ENCODE data around the gene VPS26C.
"Not testable (repeated sequence)": the region's sequence is repeated elsewhere in the genome, so short reads cannot be mapped to it uniquely, and the experiment has no call there.

VPS26C gene

DNA sequence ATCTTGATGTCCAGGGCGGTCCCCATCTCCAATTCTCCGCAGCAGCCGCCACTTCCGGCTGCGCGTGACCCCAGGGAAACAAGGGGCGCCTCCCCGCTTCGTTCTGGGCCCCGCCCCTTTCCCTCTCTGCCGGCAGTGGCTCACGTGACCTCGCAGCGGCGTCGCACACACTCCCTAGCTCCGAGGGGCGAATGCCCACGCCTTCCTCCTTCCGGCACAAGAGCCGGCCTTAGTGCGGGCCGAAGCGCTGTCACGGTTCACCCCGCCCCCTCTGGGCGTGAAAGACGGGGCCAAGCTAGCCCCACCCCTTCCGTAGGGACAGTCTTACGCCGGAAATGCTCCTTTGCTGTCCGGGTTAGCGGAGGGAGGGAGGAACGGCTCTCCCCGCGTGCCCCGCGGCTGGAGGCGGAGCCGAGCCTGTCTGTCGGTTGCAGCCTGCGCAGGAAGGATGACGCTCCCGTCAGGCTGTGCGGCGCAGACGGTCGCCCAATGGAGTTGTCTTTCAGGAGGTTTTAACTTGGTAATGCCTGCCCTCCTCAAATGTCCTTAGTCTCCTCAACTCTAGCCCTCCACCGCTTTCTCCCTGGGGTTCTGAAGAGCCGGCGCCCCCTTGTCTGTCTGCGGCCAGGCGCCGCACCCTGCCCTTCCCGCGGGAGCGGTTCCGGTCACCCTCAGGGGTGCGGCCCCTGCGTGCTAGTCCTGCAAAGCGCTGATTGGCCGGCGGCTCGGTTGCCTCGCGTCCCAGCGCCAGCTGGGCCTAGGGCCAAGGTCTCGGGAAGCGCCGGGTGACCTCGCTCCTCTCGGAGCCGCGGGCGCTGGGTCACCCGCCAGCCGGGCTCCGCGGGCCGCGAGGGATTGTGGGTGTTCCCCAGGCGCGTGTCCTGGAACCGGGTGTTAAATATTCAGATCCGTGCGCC lies at the start of gene VPS26C:
VPS26C (minus strand) TSS at position 66 of the 917 bp plus-strand sequence; CDS start at position 26, 40 bp downstream.
- DNase-seq, result peak; percentile 97 to 99

DNA sequence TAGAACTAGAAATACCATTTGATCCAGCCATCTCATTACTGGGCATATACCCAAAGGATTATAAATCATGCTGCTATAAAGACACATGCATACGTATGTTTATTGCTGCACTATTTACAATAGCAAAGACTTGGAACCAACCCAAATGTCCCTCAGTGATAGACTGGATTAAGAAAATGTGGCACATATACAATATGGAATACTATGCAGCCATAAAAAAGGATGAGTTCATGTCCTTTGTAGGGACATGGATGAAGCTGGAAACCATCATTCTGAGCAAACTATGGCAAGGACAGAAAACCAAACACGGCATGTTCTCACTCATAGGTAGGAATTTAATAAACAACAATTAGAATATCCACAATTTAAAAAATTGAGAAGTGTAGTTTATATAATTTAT lies 48.9 kb upstream of the VPS26C start:
- DNase-seq, result not testable (repeated sequence)

DNA sequence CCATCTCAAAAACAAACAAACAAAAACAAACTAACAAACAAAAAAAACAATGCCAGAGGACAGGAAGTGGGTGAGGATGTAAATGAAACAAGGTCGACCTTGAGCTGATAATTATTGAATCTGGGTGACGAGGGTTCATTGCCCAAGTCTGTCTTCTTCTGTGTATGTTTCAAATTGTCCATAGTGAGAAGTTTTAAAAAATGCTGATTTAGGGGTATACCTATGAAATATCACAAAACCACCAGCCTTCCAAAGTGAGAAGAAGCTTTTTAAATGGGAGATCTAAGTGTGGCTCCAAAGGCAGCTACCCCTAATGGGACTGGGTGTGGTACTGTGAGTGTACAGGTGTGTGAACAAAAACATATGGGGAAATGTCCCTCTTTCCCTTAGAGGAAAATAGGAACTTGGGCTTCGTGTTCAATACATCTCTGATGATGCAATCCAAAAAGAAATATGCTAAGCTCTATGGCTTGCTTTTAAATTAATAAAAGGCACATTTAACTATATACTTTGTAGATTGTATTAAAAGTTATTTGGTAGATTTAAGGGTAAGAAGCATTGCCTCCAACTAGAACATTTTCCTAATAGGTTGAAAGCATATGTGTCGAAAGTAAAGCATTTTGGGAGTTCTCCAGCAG lies 33.1 kb upstream of the VPS26C start:
- no peak for DNase-seq

DNA sequence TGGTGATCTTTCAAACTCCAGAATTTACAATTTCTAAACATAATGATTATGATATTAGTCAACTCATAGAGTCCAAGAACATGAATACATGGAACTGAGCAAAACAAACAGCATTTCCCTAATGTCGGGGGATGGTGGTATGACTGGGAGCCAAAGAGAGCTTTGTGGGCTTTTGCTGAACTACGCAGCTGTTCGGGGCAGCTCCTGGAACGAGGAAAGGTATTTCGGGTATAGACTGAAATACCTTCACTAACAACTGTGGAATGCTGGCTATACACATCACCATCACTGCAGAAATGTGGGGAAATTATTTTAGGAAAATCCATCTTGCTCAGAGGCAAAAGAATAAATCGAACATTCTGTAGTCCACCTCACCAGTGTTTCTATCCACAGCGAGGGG lies 30.2 kb upstream of the VPS26C start:
- DNase-seq, result no peak

DNA sequence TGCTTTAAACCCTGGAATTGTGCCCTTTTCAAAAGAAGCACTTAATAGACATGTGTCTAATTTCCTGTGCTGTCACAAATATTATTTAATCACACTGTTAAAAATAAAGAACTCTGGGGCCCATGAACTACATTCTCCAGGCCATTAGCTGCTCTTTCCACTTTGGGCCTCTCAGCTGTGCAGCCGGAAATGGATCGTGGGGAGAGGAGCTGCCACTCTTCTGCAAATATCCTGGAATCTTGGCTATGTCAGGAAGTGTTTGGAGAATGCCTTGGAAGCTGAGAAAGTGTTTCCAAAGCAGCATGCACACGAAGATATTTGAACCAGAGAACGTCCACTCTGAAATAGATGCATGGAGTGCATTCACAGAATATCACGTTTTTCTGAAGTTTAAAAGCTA lies 27.5 kb upstream of the VPS26C start:
- DNase-seq, result no peak

DNA sequence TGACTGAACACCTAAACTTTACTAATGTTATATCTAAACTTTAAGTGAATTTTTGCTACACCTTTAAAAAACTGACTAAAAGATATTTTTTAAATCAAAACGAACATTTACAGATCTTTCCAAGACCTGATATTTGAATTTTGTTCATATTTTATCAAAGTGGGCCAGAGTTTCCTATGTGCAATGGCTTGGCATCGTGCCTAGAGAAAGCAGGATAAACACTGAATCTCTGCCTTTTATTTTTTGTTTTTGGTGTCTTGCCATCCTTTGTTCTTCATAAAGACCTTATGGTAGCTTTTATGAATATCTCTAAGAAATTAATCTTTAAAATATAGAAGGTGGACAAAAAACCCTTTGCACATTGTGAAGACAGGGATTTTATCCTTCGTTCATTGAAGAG lies 25.8 kb upstream of the VPS26C start:
- DNase-seq, result no peak

DNA sequence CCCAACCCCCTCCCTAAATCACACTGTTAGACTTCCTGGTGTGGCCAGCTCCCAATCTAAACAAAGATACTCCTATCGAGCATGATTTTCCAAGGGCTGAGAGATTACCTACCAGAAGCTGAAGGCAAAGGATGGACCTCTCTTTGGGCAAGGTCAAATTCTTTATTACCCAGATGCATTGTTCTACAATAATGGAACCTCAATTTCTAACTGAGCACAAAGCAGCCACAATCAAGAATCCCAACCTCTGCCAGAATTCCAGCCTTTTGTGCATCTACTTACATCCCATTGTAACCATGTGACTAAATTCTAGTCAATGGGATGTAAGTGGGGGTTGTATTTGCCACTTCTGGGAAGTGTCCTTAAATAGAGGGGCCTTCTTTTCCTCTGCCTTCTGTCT lies 24.9 kb upstream of the VPS26C start:
- no peak for DNase-seq

DNA sequence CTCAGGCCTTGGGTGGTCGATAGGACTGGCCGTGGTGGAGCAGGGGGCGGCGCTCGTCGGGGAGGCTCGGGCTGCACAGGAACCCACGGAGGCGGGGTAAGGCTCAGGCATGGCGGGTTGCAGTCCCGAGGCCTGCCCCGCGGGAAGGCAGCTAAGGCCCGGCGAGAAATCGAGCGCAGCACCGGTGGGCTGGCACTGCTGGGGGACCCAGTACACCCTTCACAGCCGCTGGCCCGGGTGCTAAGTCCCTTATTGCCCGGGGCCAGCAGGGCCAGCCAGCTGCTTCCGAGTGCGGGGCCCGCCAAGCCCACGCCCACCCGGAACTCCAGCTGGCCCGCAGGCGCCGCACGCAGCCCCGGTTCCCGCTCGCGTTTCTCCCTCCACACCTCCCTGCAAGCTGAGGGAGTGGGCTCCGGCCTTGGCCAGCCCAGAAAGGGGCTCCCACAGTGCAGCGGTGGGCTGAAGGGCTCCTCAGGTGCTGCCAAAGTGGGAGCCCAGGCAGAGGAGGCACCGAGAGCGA lies 16.1 kb upstream of the VPS26C start:
- not testable (repeated sequence) for DNase-seq

DNA sequence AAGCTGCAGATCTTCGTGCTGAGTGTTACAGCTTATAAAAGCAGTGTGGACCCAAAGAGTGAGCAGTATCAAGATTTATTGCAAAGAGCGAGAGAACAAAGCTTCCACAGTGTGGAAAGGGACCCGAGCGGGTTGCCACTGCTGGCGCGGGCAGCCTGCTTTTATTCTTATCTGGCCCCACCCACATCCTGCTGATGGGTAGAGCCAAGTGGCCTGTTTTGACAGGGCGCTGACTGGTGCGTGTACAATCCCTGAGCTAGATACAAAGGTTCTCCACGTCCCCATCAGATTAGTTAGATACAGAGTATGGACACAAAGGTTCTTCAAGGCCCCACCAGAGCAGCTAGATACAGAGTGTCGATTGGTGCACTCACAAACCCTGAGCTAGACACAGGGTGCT lies 15.5 kb upstream of the VPS26C start:
- DNase-seq, result not testable (repeated sequence)

DNA sequence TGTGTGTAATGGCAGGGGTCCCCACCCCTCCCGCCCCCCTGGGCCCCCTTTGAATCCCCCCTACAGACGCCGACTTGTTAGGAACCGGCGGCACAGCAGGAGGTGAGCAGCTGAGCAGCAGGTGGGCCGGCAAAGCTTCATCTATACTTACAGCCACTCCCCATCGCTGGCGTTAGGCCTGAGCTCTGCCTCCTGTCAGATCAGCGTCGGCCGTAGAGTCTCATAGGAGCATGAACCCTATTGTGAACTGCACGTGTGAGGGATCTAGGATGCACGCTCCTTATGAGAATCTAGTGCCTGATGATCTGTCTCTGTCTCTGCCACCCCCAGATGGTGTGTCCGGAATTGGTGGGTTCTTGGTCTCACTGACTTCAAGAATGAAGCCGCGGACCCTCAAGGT lies 14.9 kb upstream of the VPS26C start:
- DNase-seq, result no peak

DNA sequence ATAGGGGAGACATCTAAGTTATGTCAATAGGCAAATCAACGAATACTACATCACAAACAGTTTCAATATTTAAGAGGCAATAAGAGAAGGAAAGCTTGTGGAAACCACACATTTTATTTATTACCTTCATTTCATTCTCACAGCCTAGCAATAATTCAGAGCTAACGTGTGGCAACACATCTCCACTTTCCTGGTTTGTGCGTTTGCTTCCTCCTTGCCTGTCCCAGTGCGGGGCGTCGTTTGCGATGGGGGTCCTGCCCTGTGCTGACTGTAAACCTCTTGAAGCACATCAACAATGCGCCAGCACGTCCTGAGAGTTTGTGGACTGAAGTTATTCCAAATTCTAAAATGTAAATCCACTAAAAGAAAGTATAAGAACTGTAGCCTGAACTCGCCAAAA lies 14.4 kb upstream of the VPS26C start:
- no peak for DNase-seq

DNA sequence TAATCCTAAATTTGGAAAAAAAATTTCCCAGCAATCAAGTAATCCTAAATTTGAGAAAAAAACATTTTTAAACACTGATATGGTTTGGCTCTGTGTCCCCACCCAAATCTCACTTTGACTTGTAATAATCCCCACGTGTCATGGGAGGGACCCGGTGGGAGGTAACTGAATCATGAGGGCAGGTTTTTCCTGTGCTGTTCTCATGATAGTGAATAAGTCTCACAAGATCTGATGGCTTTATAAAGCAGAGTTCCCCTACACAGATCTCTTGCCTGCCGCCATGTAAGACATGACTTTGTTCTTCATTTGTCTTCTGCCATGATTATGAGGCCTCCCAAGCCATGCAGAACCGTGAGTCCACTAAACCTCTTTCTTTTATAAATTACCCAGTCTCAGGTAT lies 12.1 kb upstream of the VPS26C start:
- not testable (repeated sequence) for DNase-seq

DNA sequence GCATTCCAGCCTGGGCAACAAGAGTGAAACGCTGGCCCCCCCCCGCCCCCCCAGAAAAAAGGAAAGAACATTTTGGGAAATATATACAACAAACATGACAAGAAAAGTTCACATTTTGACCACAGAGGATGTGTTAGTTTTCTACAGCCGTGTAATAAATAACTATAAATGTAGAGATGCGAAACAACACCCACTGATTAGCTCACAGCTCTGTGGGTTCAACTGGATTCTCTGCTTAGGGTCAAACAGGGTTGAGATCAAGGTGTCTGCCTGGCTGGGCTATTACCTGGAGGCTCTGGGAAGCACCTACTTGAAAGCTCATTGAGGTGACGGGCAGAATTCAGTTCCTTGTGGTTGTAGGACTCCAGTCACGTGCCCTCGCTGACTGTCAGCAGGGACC lies 11.1 kb upstream of the VPS26C start:
- no peak for DNase-seq

DNA sequence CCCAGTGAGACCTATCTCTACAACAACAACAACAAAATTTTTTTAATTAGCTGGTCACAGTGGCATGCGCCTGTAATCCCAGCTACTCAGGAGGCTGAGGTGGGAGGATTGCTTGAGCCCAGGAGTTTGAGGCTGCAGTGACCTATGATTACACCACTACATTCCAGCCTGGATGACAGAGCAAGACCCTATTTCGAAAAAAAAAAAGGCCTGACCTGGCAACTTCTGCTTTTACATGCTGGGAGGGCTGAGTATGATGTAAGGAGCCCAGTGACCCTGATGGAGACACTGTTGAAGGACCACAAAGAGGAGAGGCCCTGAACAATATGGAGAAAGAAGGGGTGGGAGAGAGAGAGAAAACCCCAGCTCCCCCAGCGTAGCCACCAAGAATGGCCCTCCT lies 9.2 kb upstream of the VPS26C start:
- DNase-seq, result peak; percentile 43 to 53

DNA sequence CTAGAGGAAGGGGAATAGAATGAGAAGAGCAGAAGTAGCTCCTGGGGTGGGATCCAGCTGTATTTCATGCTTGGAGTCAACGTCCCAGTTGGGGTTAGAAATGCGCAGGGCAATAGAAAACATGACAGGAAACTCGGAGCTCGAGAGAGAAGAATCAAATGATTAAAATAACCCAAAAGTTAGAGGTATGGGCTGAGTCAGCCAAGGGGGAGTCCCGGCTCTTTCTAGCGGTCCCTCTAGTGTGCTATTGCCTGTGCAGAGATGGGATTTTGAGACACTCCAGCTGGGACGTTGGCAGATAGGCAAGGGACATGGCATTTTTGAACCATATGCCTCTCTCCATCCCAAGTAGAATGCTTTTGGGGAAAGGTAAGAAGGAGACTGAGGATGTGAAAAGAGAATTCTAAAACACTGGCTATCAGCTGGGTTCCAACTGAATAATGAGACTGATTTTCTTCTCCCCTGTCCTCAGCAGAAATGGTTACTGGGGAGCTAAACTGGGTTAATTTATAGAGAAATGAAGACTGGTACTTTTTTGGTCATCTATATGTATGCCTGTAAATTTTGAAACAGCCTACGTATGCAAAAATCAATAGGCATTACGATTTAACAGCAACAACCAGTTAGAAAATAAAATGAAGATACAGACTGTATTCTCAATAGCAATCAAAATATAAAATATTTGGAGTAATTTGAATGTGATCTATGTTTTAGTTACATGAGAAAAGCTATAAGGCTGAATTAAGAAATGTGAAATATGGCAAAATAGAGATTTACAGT lies 7.0 kb upstream of the VPS26C start:
- DNase-seq, result no peak

DNA sequence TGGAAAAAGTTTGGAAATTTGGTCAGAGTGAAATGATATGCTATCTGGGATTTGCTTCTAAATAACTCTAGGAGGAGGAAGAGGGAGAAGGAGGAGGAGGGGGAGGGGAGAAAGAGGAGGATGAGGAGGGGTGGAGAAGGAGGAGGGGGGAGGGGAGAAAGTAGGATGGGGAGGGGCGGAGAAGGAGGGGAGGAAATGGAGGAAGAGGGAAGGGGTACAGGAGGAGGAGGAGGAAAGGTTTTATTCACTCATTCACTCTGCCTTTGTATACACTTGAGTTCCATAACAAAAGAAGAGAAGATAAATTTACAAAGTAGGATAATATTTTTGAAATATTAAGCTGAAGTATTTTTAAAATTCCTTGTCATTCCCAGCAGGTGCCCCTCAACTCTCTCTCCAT lies 6.3 kb upstream of the VPS26C start:
- no peak for DNase-seq

DNA sequence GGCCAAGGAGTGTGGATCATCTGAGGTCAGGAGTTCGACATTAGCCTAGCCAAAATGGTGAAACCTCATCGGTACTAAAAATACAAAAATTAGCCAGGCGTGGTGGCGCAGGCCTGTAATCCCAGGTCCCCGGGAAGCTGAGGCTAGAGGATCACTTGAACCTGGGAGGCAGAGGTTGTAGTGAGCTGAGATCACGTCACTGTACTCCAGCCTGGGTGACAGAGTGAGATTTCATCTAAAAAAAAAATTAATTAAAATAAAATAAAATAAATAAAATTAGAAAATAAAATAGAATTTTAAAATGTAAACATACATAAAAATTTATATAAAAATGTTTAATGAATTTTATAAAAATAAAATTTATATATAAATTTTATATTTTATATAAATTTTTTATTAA lies 5.8 kb upstream of the VPS26C start:
- DNase-seq, result no peak

DNA sequence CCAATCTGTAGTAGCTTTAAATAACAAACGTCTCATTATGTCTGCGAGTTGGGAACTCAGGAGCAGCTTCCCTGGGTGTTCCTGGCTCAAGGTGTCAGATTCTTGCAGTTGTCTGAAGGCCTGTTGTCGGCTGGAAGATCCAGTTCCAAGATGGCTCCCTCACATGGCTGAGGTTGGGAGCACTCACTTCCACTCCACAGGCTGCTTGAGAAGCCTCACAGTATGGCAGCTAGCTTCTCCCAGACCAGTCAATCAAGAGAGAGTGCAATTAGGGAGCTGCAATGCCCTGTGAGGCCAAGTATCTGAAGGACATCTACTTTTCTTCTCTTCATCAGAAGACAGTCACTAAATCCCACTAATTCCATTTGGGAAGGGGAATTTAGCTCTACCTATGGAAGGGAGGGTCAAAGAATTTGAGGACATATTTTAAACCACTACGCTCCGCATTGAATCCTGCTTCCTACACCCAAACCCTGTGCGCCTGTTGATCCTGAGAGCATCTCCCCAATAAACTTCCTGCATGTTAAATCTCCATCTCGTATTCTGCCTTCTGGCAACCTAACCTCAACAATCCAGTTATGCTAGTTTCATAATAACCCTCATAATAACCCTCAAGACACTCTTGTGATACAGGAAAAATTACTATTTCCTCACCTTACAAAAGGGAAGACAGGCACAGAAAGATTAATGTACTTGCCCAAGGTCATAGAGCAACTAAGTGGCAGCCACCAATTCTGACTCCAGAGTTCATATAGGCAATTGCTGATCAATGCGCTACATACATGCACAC lies 3.6 kb upstream of the VPS26C start:
- no peak for DNase-seq

DNA sequence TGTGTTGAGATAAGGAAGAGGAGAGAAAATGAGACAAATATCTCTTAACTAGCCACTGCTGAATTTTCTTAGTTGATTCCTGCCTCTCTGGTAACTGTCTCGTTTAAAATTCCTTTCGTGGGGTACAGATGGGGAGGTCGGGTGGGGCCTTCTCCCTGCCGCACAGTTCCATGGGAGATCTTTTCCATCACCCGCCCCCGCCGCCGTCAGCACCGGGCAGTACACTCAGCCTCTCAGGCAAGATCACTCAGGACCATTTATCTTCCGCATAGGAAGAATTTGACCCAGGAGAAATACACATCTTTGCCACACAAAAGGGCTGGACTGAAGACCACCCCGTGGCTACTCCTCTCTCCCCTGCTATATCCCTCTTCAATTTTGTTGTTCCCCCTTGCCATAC lies 2.3 kb upstream of the VPS26C start:
- no peak for DNase-seq

DNA sequence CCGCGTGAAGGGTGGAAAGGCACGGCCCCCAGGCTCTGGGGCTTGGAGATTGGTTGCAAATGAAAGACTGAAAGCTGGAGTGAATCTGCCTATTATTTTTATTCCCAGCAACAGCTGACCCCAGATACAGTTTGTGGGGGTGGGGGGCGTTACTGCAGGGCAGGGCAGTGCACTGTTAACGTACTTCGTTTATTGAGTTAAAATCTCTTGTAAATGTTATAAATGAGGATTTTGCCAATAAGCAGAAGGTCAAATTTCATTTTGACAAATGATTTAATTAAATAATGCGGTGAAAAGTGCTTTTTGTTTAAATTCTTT lies 1.0 kb upstream of the VPS26C start:
- no peak for DNase-seq

DNA sequence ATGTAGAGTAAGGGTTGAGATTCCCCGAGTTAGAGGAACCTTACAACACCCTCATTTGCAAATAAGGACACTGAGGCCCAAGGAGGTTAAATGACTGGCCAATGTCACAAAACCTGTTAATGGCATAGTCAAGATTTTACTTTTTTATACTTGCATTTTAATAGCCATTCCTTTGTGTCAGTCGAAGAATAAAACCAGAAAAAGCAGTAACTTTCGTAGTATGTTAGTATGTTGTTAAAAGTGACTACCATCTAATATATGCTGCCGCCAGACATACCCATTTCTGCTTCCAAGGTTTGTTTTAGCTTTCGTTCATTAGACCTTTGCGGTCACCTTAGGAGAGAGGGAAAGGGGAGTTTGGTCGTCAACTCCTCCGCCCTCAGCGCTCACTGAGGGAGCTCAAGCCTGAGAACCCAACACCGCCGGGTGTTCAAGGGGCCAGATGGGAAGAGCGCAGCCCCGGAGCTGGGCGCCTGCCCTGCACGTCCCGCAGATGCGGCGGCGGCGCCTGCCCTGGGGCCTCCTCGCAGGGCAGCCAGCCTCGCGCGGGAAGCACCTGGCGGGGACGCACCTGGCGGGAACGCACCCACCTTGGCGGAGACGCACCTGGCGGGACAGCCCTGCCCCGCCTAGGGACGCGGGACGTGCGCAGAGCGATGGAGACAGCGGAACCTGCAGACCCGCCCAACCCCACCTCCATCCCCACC lies 466 bp downstream of the VPS26C start:
- DNase-seq, result no peak

DNA sequence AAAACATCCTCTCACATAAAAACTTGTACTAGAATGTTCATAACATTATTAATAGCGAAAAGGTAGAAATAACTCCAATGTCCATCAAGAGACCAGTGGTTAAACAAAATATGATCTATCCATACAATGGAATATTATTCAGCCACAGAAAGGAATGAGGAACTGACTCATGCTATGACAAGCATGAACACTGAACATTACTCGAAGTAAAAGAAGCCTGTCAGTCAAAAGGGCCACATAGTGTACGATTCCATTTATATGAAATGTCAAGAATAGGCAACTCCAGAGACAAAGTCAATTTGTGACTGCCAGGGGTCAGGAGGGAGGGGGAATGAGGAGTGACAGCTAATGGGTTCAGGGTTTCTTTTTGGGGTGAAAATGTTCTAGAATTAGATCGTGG lies 2.3 kb downstream of the VPS26C start:
- DNase-seq, result no peak
